Measurements from ENCODE around the gene MAPKBP1.

- TF ChIP-seq CTCF (IDR thresholded peaks at IDR 0.05; ENCODE audit: poor library complexity, severe bottlenecking): no peak
- TF ChIP-seq RAD21 (conservative IDR thresholded peaks at IDR 0.05): no peak
- TF ChIP-seq REST (IDR thresholded peaks at IDR 0.05; ENCODE audit: borderline replicate concordance): no peak
- no peak for TF ChIP-seq SMC3 (conservative IDR thresholded peaks at IDR 0.05; ENCODE audit: poor library complexity)
- TF ChIP-seq EP300 (conservative IDR thresholded peaks at IDR 0.05; ENCODE audit: poor library complexity, severe bottlenecking): no peak
These were observed 65.7 kb downstream of the MAPKBP1 start for GRCh38 chr15:41839781-41840491.

Measured in neural cell (in vitro differentiated cells).